NCI-H187 treated with DMSO at 0.1 percent for 48 hours (cell line): ENCODE data around the gene GALNT15.

Source experiments
- DNase-seq: peaks from one replicate; lab custom pipeline; 2025; lab: John Stamatoyannopoulos, UW

Gene GALNT15, protein sequence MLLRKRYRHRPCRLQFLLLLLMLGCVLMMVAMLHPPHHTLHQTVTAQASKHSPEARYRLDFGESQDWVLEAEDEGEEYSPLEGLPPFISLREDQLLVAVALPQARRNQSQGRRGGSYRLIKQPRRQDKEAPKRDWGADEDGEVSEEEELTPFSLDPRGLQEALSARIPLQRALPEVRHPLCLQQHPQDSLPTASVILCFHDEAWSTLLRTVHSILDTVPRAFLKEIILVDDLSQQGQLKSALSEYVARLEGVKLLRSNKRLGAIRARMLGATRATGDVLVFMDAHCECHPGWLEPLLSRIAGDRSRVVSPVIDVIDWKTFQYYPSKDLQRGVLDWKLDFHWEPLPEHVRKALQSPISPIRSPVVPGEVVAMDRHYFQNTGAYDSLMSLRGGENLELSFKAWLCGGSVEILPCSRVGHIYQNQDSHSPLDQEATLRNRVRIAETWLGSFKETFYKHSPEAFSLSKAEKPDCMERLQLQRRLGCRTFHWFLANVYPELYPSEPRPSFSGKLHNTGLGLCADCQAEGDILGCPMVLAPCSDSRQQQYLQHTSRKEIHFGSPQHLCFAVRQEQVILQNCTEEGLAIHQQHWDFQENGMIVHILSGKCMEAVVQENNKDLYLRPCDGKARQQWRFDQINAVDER

DNA sequence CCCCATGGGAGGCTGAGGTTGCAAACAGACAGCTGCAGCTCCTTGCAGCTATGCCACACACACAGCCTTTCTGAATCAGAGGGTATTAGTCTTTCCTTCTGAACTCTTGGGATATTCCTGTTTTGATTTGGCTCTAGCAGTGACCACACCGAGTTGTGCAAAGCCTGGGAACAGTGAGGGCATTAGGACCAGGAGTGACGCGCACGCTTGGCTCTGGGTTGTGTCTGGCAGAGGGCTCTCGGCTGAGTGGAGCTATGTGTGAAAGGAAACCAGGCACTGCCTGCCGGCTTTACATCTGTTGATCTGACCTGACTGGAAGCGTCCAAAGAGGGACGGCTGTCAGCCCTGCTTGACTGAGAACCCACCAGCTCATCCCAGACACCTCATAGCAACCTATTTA, at the start of gene GALNT15:
GALNT15 (plus strand) TSS at position 292 of the 400 bp plus-strand sequence. CDS start 472 bp downstream, outside the sequence.
- DNase-seq: no peak

DNA sequence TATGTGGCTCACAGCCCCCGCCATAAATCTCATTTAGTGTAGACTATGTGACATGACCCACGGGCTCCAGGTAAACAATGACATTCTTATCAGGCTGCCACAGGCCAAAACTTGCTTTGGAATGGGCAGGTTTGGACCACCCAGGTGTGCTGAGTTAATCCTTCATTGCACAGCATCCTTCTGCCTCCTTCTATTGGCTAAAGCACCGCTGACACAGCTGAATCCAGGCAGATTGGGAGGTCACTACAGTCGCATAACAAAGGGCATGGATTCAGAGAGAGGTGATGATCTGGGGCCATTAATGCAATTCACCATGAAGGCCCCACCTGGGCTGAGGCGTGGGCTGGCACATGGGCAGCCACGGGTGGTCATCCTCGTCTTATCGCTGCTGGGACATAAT, 47.8 kb upstream of the GALNT15 start:
- no peak for DNase-seq

- DNase-seq: no peak
Measured at GRCh38 chr3:16127249-16127648, 47.2 kb upstream of the GALNT15 start.

DNA sequence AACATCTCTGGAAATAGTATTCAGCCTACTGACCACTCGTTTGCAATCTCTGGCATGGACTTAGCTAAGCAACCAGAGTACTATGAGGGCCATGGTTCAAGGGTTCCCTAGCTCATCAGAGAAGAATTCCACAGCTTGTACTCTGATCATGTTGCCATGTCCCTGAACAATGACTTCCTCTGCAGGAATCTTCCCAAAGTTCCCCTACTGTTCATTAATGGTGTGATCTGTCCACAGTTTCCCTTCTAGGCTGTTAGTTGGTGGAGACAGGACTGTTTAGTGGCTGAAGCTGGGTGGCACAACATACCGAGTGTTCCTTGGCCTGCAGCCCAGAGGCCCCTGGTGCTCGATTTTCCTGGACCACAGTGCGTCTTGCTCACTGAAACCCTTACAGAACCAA, 44.4 kb upstream of the GALNT15 start:
- no peak for DNase-seq

GRCh38 chr3:16132190-16132589, 42.3 kb upstream of the GALNT15 start:
- no peak for DNase-seq

DNA sequence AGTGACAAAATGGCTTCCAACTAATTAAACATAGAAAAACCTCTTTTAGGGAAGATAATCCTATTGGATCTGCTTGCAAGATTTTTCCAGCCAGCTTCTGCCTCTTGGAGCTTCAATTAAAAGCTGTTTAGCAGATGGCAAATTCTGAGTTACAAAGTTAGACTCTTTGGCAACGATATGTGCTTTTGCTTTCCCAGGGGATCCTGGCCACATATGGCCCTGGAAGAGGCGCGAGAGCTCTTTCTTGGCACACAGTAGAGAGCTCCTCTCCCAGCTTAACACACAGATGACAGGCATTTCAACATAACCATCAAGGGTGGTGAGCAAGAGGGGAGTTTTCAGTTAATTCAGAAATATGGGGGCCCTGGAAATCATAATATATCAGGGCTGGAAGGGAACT, 41.6 kb upstream of the GALNT15 start:
- no peak for DNase-seq

GRCh38 chr3:16134173-16134928, 40.1 kb upstream of the GALNT15 start:
- DNase-seq: no peak

DNA sequence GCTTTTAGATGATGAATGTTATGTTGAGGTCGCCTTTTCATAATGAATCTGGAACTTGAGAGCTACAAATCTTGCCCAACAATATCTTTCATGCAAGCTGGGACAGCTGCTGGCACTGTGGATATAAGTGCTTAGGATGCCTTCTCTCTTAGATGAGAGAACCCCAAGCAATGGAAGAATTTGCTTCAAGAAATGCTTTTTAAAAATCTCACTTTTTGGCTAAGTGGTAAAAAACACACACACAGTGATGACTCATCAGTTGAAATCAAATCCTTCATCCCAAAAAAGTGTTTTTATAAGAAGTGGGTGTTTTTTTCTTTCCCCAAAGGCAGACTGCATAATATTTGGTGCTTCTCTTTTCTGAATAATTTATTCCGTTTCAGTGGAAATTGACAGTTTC, 38.4 kb upstream of the GALNT15 start:
- no peak for DNase-seq

DNA sequence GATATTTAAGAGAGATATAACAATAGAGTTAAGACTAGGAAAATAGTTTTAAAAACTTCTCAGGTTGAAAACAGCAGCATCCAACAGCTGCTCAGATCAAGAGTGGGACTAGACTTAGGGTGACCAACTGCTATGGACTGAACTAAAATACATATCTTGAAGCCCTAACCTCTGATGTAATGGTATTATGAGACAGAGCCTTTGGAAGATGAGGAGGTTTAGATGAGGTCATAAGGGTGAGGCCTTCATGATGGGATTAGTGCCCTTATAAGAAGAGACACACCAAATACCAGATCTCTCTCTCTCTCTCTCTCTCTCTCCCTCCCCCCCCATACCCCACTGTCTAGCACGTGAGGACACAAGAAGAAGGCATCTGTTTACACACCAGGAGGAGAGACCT, 37.4 kb upstream of the GALNT15 start:
- DNase-seq: no peak

GRCh38 chr3:16137977-16138376, 36.5 kb upstream of the GALNT15 start:
- no peak for DNase-seq

- DNase-seq: no peak
Measured at GRCh38 chr3:16140116-16140893, 34.2 kb upstream of the GALNT15 start.

DNA sequence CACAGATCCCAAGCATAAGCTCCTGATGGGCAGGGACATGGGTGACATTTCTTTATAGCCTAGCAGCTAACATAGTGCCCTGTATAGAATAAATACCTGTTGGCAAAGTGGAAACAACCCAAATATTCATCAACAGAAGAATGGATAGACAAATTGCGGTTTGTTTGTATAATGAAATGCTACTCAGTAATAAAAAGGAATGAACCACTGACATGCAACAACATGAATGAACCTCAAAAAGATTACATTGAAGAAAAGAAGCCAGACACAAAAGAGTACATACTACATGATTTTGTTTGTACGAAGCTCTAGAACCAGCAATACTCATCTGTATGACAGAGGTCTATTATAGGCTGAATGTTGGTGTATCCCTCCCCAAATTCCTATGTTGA, 33.6 kb upstream of the GALNT15 start:
- no peak for DNase-seq

GRCh38 chr3:16142350-16143025, 32.0 kb upstream of the GALNT15 start:
- DNase-seq: no peak

GRCh38 chr3:16143861-16144447, 30.5 kb upstream of the GALNT15 start:
- no peak for DNase-seq

GRCh38 chr3:16145176-16145575, 29.3 kb upstream of the GALNT15 start:
- DNase-seq: no peak

GRCh38 chr3:16146015-16146730, 28.3 kb upstream of the GALNT15 start:
- no peak for DNase-seq

- no peak for DNase-seq
Measured at GRCh38 chr3:16147220-16147994, 27.1 kb upstream of the GALNT15 start.

DNA sequence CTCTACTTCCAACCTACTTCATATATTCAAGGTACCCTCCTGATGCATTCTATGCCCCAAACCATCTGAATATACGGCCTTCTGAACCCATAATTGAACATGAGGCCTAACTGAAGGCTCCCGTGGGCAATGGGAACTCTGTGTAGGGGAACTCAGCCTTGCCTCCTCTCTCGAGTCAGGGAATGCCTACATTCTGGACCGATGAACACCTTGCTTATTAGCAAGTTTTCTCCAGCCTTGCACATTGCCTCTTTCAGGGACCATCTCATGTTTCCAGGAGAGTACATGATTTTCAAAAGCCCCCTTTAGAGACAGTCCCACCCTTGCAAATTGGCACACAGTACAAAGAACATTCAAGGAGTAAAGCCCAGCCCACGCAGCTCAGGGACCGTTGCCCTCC, 26.3 kb upstream of the GALNT15 start:
- DNase-seq: no peak

DNA sequence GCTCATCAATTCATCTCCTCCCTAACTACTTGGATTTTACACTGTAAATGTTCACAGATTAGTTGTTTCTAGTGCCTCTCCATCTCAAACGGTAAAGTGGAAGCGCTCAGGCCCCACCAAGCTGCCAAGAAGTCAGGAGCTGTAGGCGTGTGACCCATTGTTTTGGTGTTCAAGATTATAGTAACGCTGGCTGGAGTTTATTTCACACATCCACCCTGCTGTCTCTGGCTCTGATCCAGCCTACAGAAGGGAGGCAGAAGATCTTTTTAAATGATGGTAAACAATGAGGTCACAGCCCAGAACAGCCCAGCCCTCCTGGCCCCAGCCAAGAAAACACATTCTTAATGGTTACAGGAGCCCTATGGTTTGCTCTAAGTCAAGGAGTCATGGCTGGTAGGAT, 25.7 kb upstream of the GALNT15 start:
- DNase-seq: no peak

DNA sequence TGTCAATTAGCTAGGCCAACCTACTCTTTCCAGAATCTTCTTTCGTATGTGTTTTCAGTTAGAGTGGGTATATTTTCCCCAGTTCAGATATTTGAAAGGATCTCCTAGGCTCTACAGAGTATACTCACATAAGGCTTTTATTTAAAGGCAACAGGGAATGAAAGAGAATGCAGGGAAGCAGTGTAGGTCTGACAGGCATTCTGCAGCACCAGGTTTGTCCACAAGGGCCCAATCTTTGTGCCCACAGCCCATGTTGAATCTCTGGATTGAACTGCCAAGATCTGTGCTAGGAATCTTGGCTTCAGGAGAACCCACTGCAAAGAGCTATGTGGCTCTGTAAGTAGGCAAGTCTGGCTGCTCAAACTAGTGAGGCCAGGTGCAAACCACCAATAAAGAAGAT, 24.2 kb upstream of the GALNT15 start:
- no peak for DNase-seq
